BJ (cell line): ENCODE data around the gene SAG. TPM values are rescaled to one million over a fixed set of nuclear protein-coding genes. Genes with fewer than 3 reads are reported as not detected.

Source experiments
- CTCF ChIA-PET: fragments of 350-600 bp; formaldehyde crosslinking; extraction: SDS; loops from one replicate; lab custom pipeline; 2021; ENCODE audit warnings: antibody characterized with exemption, inconsistent platforms; lab: Yijun Ruan, JAX
- POLR2A ChIA-PET: fragments of 300-600 bp; sonication (Branson Sonifier 250); formaldehyde crosslinking; extraction: SDS; loops from one replicate; lab custom pipeline; 2021; ENCODE audit warnings: antibody characterized with exemption; lab: Charles Lee
- DNase-seq: peaks from one replicate; pipeline ENCODE4 v3.0.0-alpha.2; 2011; ENCODE audit warnings: low read depth
- H3K27me3 ChIP-seq: 2 replicates; pipeline ENCODE4 v1.6.0; 2011; ENCODE audit warnings: low read length; ENCODE audit not compliant: control insufficient read depth, insufficient read depth
- H3K36me3 ChIP-seq: 2 replicates; pipeline ENCODE4 v1.5.1; 2011; ENCODE audit warnings: low read length; ENCODE audit not compliant: control insufficient read depth, insufficient read depth
- H3K4me3 ChIP-seq: 2 replicates; pipeline ENCODE4 v1.5.1; 2011; ENCODE audit warnings: low read depth, mild to moderate bottlenecking, control low read depth, low read length
- polyA plus RNA-seq: library from polyadenylated mRNA; depleted of rRNA; stranded (reverse); fragments of >200 nt; gene quantifications from 2 replicates; pipeline ENCODE4 v1.2.3, GENCODE V29; 2011
- TF ChIP-seq, protein P1 (sequence below): IDR thresholded peaks from 2 replicates; pipeline ENCODE4 v1.5.1; 2011; ENCODE audit warnings: low read depth, mild to moderate bottlenecking, control low read depth, inconsistent platforms, low read length, moderate library complexity; ENCODE audit not compliant: insufficient read depth

SAG gene
- polyA plus RNA-seq, 1 experiment, result not detected

GRCh38 chr2:233267516-233268245, 39.9 kb upstream of the SAG start:
- ChIA-PET POLR2A (no interaction called here), CTCF (no interaction called here)
- peaks cover 19% of the 10 kb centered on the region for H3K36me3 ChIP-seq

DNA sequence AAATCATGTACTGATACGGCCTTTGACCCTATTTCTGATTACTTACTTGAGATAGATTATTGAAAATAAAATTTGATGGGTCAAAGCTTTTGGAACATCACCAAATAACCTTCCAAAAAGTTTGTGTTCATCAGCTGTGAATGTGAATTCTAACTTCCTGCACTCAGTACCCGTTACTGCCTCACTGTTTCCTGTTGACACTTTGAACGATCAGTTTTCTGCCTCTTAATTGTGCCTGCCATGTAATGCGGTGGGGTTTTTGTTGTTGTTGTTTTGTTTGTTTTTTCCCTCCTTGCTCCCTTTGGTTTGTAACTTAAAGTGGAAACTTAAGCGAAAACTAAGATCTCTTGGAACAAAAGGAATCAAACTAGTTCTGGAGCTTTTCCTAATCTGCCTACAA, 37.2 kb upstream of the SAG start:
- H3K4me3 ChIP-seq, result no peak overlapping the region
- ChIA-PET POLR2A (no interaction called here), CTCF (no interaction called here)
- peaks cover 14% of the 10 kb centered on the region for H3K36me3 ChIP-seq
- H3K27me3 ChIP-seq, result no peaks in the 10 kb centered on the region
- TF ChIP-seq, protein P1, sequence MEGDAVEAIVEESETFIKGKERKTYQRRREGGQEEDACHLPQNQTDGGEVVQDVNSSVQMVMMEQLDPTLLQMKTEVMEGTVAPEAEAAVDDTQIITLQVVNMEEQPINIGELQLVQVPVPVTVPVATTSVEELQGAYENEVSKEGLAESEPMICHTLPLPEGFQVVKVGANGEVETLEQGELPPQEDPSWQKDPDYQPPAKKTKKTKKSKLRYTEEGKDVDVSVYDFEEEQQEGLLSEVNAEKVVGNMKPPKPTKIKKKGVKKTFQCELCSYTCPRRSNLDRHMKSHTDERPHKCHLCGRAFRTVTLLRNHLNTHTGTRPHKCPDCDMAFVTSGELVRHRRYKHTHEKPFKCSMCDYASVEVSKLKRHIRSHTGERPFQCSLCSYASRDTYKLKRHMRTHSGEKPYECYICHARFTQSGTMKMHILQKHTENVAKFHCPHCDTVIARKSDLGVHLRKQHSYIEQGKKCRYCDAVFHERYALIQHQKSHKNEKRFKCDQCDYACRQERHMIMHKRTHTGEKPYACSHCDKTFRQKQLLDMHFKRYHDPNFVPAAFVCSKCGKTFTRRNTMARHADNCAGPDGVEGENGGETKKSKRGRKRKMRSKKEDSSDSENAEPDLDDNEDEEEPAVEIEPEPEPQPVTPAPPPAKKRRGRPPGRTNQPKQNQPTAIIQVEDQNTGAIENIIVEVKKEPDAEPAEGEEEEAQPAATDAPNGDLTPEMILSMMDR, result no peak
- DNase-seq, result no peak

More at GRCh38 chr2:233267516-233268245, 39.9 kb upstream of the SAG start:
- Histone ChIP-seq H3K27me3 (no peaks in the 10 kb centered on the region), H3K4me3 (no peak overlapping the region)
- TF ChIP-seq, protein P1, result no peak
- DNase-seq, result no peak

GRCh38 chr2:233270951-233271350, 36.7 kb upstream of the SAG start:
- no peak overlapping the region for H3K4me3 ChIP-seq
- TF ChIP-seq, protein P1, result no peak
- ChIA-PET CTCF (no interaction called here), POLR2A (no interaction called here)
- DNase-seq, result no peak
- peaks cover 18% of the 10 kb centered on the region for H3K36me3 ChIP-seq
- no peaks in the 10 kb centered on the region for H3K27me3 ChIP-seq

DNA sequence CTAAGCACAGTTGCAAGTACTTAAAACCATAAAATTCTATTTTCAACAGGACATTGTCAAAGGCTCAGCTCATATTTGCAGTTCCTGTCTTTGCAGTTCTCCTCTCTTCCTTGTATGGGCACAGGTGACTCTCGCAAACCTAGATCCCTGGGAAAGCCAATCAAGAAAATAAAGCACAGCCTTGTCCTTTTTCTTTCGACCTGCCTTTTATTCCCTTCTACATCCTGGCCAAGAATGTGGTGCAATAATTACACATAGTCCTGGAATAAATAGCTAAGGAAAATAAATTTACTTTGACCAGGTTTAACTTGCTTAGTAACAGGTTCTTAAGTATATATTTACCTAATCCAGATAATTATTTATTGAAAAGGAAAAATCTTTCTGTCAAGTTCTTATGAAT, 35.9 kb upstream of the SAG start:
- DNase-seq, result no peak
- ChIA-PET CTCF (no interaction called here), POLR2A (no interaction called here)
- Histone ChIP-seq H3K4me3 (no peak overlapping the region), H3K27me3 (no peaks in the 10 kb centered on the region), H3K36me3 (peaks cover 15% of the 10 kb centered on the region)
- TF ChIP-seq, protein P1, result no peak

- ChIA-PET POLR2A (no interaction called here), CTCF (interaction anchor here (0.5 to 0.8 kb wide), 2 partner anchors 26 to 1584 kb away, joined by 3 to 4 read pairs; no protein-coding TSS in a partner anchor)
- Histone ChIP-seq H3K27me3 (no peaks in the 10 kb centered on the region), H3K36me3 (peaks cover 18% of the 10 kb centered on the region), H3K4me3 (no peak overlapping the region)
- TF ChIP-seq, protein P1, result no peak
- no peak for DNase-seq
These were observed 34.5 kb upstream of the SAG start for GRCh38 chr2:233273120-233273519.
